Measurements from ENCODE around the gene BSDC1. TPM values are rescaled to one million over a fixed set of nuclear protein-coding genes. Genes with fewer than 3 reads are reported as not detected.

BSDC1 gene
- total and polyA plus RNA-seq, 2 of the 13 experiments (the other 11 are each of a cell fraction or from before 2014, with no cell fraction given) = 40.3 to 64.2 TPM

DNA sequence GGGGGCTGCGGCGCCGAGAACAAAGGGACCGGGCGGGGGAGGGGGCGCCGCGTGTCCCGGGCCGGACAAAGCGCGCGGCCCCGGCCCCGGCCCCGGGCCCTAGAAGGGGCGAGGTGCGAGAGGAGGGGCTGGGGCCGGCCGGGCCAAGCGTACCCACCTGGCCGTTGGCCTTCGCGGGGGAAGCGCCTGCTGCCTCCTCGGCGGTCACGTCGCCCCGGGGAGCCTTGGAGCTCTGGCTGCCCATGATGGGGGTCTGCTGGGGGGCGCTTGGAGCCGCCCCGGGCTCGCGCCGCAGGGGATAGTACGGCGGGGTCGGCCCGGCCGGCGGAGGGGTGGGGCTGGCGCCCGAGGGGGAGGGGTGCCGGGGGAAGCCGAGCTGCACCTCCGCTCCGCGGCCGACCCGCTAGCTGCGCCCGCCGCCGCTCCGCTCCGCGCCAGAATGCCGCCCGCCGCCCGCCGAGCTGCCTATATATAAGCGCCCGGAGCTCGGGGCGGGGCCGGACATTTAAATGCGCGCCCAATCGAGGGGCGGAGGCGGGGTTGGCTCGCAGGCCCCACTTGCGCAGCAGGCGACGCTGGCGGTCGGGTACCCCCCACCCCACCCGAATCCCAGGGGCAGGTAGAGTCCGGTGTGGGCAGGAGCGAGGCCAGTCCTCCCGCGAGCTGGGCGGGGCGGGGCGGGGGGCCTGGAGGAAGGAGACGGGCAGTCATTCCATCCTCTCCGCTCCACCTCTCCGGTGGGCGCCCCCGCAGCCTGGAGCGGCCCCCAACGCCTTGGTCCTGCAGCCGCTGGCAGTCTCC is 58.3 kb downstream of the BSDC1 start, which contains the start of gene MARCKSL1 (continued):
- 0 out of 2 replicates have a peak, but pooled peaks have one; percentile 44 for TF ChIP-seq ZNF317 (CRISPR knock-in tag; IDR thresholded peaks at IDR 0.05)
- no peak for TF ChIP-seq RFX3 (CRISPR knock-in tag; IDR thresholded peaks at IDR 0.05)
- TF ChIP-seq GATA4 (IDR thresholded peaks at IDR 0.05; ENCODE audit: borderline replicate concordance, low read depth) = 0 out of 2 replicates have a peak, but pooled peaks have one; percentile 60
- no peak for TF ChIP-seq ZNF282 (IDR thresholded peaks at IDR 0.05; ENCODE audit: partially characterized antibody)
- TF ChIP-seq, protein P1, sequence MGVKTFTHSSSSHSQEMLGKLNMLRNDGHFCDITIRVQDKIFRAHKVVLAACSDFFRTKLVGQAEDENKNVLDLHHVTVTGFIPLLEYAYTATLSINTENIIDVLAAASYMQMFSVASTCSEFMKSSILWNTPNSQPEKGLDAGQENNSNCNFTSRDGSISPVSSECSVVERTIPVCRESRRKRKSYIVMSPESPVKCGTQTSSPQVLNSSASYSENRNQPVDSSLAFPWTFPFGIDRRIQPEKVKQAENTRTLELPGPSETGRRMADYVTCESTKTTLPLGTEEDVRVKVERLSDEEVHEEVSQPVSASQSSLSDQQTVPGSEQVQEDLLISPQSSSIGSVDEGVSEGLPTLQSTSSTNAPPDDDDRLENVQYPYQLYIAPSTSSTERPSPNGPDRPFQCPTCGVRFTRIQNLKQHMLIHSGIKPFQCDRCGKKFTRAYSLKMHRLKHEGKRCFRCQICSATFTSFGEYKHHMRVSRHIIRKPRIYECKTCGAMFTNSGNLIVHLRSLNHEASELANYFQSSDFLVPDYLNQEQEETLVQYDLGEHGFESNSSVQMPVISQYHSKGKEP (CRISPR knock-in tag; IDR thresholded peaks at IDR 0.05) = no peak
- no peak for TF ChIP-seq STAT5B (CRISPR knock-in tag; IDR thresholded peaks at IDR 0.05)
- TF ChIP-seq, protein P2, sequence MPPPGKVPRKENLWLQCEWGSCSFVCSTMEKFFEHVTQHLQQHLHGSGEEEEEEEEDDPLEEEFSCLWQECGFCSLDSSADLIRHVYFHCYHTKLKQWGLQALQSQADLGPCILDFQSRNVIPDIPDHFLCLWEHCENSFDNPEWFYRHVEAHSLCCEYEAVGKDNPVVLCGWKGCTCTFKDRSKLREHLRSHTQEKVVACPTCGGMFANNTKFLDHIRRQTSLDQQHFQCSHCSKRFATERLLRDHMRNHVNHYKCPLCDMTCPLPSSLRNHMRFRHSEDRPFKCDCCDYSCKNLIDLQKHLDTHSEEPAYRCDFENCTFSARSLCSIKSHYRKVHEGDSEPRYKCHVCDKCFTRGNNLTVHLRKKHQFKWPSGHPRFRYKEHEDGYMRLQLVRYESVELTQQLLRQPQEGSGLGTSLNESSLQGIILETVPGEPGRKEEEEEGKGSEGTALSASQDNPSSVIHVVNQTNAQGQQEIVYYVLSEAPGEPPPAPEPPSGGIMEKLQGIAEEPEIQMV (CRISPR knock-in tag; IDR thresholded peaks at IDR 0.05; ENCODE audit: low read depth) = 0 out of 2 replicates have a peak, but pooled peaks have one; percentile 31
- 0 out of 2 replicates have a peak, but pooled peaks have one; percentile 69 for TF ChIP-seq KLF13 (CRISPR knock-in tag; IDR thresholded peaks at IDR 0.05)
- TF ChIP-seq, protein P3, sequence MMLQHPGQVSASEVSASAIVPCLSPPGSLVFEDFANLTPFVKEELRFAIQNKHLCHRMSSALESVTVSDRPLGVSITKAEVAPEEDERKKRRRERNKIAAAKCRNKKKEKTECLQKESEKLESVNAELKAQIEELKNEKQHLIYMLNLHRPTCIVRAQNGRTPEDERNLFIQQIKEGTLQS (CRISPR knock-in tag; IDR thresholded peaks at IDR 0.05) = no peak
- TF ChIP-seq ZNF205 (CRISPR knock-in tag; IDR thresholded peaks at IDR 0.05) = no peak; the same call in 1 of the 2 replicates
- TF ChIP-seq, protein P4, sequence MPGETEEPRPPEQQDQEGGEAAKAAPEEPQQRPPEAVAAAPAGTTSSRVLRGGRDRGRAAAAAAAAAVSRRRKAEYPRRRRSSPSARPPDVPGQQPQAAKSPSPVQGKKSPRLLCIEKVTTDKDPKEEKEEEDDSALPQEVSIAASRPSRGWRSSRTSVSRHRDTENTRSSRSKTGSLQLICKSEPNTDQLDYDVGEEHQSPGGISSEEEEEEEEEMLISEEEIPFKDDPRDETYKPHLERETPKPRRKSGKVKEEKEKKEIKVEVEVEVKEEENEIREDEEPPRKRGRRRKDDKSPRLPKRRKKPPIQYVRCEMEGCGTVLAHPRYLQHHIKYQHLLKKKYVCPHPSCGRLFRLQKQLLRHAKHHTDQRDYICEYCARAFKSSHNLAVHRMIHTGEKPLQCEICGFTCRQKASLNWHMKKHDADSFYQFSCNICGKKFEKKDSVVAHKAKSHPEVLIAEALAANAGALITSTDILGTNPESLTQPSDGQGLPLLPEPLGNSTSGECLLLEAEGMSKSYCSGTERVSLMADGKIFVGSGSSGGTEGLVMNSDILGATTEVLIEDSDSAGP (CRISPR knock-in tag; IDR thresholded peaks at IDR 0.05; ENCODE audit: borderline replicate concordance) = peak; percentile 61; the same call in 1 of the 2 replicates
- 0 out of 2 replicates have a peak, but pooled peaks have one; percentile 12 for TF ChIP-seq GPN1 (CRISPR knock-in tag; IDR thresholded peaks at IDR 0.05; ENCODE audit: borderline replicate concordance)
- TF ChIP-seq PAF1 (CRISPR knock-in tag; IDR thresholded peaks at IDR 0.05) = no peak
- TF ChIP-seq, protein P5, sequence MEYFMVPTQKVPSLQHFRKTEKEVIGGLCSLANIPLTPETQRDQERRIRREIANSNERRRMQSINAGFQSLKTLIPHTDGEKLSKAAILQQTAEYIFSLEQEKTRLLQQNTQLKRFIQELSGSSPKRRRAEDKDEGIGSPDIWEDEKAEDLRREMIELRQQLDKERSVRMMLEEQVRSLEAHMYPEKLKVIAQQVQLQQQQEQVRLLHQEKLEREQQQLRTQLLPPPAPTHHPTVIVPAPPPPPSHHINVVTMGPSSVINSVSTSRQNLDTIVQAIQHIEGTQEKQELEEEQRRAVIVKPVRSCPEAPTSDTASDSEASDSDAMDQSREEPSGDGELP (IDR thresholded peaks at IDR 0.05; ENCODE audit: borderline replicate concordance, low read depth) = peak; percentile 16; the same call in 1 of the 2 replicates
- TF ChIP-seq ZNF607 (CRISPR knock-in tag; IDR thresholded peaks at IDR 0.05; ENCODE audit: borderline replicate concordance) = no peak
- no peak for TF ChIP-seq ZNF430 (CRISPR knock-in tag; IDR thresholded peaks at IDR 0.05)
- TF ChIP-seq SRY (CRISPR knock-in tag; IDR thresholded peaks at IDR 0.05) = 0 out of 2 replicates have a peak, but pooled peaks have one; percentile 35
- no peak for TF ChIP-seq ZNF616 (CRISPR knock-in tag; IDR thresholded peaks at IDR 0.05; ENCODE audit: low read depth)
- TF ChIP-seq ZSCAN9 (CRISPR knock-in tag; IDR thresholded peaks at IDR 0.05; ENCODE audit: borderline replicate concordance) = 0 out of 2 replicates have a peak, but pooled peaks have one; percentile 53
- TF ChIP-seq ZKSCAN8 (CRISPR knock-in tag; IDR thresholded peaks at IDR 0.05; ENCODE audit: borderline replicate concordance) = no peak
- TF ChIP-seq, protein P6, sequence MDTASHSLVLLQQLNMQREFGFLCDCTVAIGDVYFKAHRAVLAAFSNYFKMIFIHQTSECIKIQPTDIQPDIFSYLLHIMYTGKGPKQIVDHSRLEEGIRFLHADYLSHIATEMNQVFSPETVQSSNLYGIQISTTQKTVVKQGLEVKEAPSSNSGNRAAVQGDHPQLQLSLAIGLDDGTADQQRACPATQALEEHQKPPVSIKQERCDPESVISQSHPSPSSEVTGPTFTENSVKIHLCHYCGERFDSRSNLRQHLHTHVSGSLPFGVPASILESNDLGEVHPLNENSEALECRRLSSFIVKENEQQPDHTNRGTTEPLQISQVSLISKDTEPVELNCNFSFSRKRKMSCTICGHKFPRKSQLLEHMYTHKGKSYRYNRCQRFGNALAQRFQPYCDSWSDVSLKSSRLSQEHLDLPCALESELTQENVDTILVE (CRISPR knock-in tag; IDR thresholded peaks at IDR 0.05) = 0 out of 2 replicates have a peak, but pooled peaks have one; percentile 41

Data from HepG2 (cell line).